GM12875 (cell line): ENCODE data around the gene AGO1.

ENCODE experiments used
- H3K4me3 ChIP-seq: one replicate; pipeline ENCODE4 v1.5.1; 2011; ENCODE audit warnings: low read depth, low read length, control low read depth
- TF ChIP-seq, protein P1 (sequence below): IDR thresholded peaks from 2 replicates; pipeline ENCODE4 v1.5.1; 2011; ENCODE audit warnings: low read depth, mild to moderate bottlenecking, control low read depth, inconsistent platforms, low read length, moderate library complexity, borderline replicate concordance; ENCODE audit not compliant: insufficient read depth

Gene AGO1

DNA sequence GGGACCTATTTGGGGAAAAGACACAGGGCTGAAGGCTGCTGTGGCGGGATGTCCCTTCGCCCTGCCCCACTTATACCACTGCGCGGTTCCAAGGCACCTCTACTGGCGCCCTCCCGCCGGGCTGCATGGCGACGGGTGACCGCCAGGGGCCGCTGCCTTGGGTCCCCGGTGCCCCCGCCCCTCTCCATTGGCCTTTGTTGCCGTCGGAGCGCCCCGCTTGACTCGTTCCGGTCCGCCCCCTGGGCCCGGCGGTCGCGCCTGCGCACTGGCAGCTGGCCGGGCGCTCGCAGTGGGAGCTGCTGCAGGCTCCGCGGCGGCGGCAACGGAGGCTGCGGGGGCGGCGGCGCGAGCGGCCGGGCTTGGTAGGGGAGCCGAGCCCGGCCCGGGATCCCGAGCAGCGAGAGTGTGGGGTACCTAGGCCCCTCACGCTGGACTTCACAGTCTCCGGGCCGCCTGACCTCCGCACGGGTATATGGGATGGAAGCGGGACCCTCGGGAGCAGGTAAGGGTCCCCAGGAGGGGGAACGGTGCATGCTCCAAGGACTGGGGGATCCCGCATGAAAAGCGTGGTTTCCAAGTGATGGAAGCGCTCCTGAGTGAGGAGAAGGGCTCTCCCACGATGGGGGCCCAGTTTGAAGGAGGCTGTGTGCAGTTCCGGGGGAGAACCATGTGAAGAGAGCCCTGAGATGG lies at the start of gene AGO1:
AGO1 (plus strand) TSS at position 265 of the 690 bp plus-strand sequence; CDS start at position 478, 213 bp downstream.
- TF ChIP-seq, protein P1, sequence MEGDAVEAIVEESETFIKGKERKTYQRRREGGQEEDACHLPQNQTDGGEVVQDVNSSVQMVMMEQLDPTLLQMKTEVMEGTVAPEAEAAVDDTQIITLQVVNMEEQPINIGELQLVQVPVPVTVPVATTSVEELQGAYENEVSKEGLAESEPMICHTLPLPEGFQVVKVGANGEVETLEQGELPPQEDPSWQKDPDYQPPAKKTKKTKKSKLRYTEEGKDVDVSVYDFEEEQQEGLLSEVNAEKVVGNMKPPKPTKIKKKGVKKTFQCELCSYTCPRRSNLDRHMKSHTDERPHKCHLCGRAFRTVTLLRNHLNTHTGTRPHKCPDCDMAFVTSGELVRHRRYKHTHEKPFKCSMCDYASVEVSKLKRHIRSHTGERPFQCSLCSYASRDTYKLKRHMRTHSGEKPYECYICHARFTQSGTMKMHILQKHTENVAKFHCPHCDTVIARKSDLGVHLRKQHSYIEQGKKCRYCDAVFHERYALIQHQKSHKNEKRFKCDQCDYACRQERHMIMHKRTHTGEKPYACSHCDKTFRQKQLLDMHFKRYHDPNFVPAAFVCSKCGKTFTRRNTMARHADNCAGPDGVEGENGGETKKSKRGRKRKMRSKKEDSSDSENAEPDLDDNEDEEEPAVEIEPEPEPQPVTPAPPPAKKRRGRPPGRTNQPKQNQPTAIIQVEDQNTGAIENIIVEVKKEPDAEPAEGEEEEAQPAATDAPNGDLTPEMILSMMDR = peak; percentile 99
- peak within 1 kb of the TSS; percentile 98 for H3K4me3 ChIP-seq

DNA sequence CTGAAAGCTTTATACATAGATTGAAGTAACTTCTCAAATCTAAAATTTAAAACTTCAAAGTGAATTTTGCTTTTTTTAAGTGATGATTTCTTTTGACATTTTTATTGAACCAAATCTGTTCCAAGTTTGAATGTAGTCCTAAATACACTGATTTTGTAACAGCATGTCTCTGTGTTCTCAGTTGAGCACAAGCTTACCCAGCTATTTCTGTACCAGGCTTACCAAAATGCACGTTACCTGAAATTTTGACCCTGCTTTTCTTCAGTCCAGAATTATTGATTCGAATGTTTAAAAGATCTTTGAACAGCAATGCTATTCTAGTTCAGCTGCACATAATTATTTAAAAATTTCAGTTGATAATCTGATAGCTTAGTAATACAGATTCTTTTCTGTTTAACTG lies 49.6 kb upstream of the AGO1 start:
- TF ChIP-seq, protein P1 = no peak
- no peak overlapping the region for H3K4me3 ChIP-seq

DNA sequence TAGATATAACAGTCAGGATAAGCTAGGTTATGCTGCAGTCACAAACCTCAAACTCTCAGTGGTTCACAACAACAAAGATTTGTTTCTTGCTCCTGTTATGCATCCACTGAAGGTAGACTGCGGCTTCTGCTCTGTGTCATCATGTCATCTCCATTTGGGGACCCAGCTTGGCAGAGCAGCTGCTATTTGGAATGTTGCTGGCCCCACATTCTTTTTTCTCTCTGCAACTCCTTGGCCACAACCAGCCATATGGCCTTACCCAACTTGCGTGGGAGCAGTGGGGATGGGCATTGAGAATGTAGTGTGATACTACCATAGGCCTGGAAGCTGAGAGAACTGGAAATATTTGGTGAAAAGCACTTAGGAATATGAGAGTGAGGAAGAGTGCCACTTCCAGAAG lies 48.8 kb upstream of the AGO1 start:
- TF ChIP-seq, protein P1 = no peak
- H3K4me3 ChIP-seq = no peak overlapping the region

DNA sequence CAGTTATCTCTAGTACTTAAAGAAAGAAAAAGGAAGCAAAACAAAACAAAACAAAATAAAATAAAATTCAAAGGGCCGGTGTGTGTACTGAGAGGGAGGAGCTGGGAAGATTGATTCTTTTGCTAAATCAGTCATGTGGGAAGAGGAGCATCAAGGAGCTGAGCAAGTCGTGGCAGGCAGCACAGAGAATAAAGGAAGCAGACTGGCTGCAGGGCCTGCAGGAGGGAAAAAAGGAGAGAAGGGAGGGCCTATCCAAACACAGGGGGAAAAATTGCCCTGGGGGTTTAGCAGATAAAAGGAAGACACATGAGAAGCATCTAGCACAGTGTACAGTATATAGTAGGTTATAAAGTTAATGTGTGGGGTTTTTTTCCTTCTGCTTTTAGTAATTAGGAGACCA lies 47.6 kb upstream of the AGO1 start:
- H3K4me3 ChIP-seq = no peak overlapping the region
- TF ChIP-seq, protein P1 = no peak

DNA sequence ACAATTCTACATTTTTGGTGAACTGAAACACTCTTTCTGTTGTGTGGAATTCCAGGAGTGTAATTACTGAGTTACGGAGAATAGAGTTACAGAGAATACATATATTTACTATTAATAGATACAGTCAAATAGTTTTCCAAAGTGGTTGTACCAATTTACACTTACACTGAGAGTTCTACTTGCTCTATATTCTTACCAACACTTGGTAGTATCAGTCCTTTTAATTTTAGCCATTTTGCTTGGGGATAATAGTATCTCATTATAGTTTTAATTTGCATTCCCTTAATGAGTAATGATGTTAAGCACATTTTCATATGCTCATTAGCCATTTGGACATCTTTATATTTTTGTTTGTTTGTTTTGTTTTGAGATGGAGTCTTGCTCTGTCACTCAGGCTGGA lies 46.3 kb upstream of the AGO1 start:
- TF ChIP-seq, protein P1 = no peak
- no peak overlapping the region for H3K4me3 ChIP-seq

DNA sequence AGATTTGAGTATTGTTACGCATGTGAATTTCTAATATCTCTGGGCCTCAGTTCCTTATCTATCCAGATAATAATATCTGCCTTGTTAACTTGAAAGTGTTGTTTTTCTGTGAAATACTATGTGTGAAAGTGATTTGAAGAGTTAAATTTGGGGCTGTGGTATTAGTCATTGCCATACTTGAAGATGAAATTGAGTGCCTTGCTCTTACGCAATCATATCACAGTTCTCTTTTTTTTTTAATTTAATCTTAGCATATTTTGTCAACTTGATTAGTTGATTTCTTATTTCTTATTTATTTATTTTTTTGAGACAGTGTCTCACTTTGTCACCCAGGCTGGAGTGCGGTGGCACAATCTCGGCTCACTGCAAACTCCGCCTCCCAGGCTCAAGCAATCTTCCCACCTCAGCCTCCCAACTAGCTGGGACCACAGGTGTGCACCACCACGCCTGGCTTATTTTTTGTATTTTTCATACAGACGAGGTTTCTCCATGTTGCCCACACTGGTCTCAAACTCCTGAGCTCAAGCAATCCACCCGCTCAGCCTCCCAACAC lies 44.2 kb upstream of the AGO1 start:
- TF ChIP-seq, protein P1 = no peak
- H3K4me3 ChIP-seq = no peak overlapping the region

DNA sequence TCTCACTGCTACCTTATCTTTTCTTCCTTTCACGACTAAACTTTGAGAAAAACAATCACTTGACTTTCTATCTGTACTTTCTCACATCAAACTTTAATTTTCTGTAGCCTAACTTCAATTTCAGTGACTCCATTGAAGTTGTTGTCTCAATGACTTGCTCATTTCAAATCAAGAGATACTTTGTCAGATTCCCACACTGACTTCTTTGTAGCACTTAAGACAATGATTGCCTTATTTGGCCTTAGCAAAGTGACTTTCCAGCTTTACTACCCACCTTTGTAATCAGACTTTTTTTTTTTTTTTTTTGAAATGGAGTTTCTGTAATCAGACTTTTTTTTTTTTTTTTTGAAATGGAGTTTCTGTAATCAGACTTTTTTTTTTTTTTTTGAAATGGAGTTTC lies 38.2 kb upstream of the AGO1 start:
- TF ChIP-seq, protein P1 = no peak

More for the DNA sequence above, 38.2 kb upstream of the AGO1 start:
- H3K4me3 ChIP-seq = no peak overlapping the region
